C4-2B (cell line): ENCODE data around the gene PPP2R5C.

ENCODE experiments used
- H3K27ac ChIP-seq: fragments of 450-650 bp; 2 replicates; pipeline ENCODE4 v1.5.1; 2017
- CTCF ChIP-seq: fragments of 450-650 bp; conservative IDR thresholded peaks from 2 replicates; pipeline ENCODE4 v1.5.1; 2017; ENCODE audit warnings: mild to moderate bottlenecking
- ZFX ChIP-seq: fragments of 450-650 bp; IDR thresholded peaks from 2 replicates; pipeline ENCODE4 v1.6.1; 2017

The PPP2R5C gene

GRCh38 chr14:101958418-101959180 lies 197.1 kb downstream of the PPP2R5C start:
- H3K27ac ChIP-seq: no peak overlapping the region
- no peak for TF ChIP-seq ZFX

GRCh38 chr14:101959277-101959676 lies 197.8 kb downstream of the PPP2R5C start:
- no peak overlapping the region for H3K27ac ChIP-seq
- no peak for TF ChIP-seq CTCF

- no peak overlapping the region for H3K27ac ChIP-seq
- TF ChIP-seq CTCF (peak; percentile 30), ZFX (no peak)
These were observed 198.7 kb downstream of the PPP2R5C start for GRCh38 chr14:101960225-101960624.

- H3K27ac ChIP-seq: no peak overlapping the region
- TF ChIP-seq CTCF: peak; percentile 89
- no peak for TF ChIP-seq ZFX
These were observed 199.7 kb downstream of the PPP2R5C start for GRCh38 chr14:101961011-101961721.

- no peak overlapping the region for H3K27ac ChIP-seq
- TF ChIP-seq ZFX: no peak
- TF ChIP-seq CTCF: no peak
These were observed 200.4 kb downstream of the PPP2R5C start for GRCh38 chr14:101961746-101962502.

- H3K27ac ChIP-seq: no peak overlapping the region
- TF ChIP-seq CTCF (no peak), ZFX (no peak)
These were observed 201.0 kb downstream of the PPP2R5C start for GRCh38 chr14:101962503-101962874.

GRCh38 chr14:101963052-101963451 lies 201.5 kb downstream of the PPP2R5C start:
- H3K27ac ChIP-seq: no peak overlapping the region

More at GRCh38 chr14:101963052-101963451, 201.5 kb downstream of the PPP2R5C start:
- no peak for TF ChIP-seq CTCF
- no peak for TF ChIP-seq ZFX
